HCT116 (cell line): ENCODE results near the gene RBBP8.

ENCODE experiments used
- EZH2 ChIP-seq: fragments of 200-600 bp; sonication (generic); IDR thresholded peaks from 2 replicates; pipeline ENCODE4 v1.6.1; 2017; ENCODE audit warnings: antibody characterized with exemption, mixed run types
- EZH2phosphoT487 ChIP-seq: fragments of 200-600 bp; IDR thresholded peaks from 2 replicates; pipeline ENCODE4 v1.6.1; 2018; ENCODE audit warnings: antibody characterized with exemption, borderline replicate concordance
- FOSL1 ChIP-seq: IDR thresholded peaks from 2 replicates; pipeline ENCODE4 v1.6.1; 2012; ENCODE audit warnings: low read depth
- POLR2A ChIP-seq: IDR thresholded peaks from 2 replicates; pipeline ENCODE4 v1.7.0; 2011; ENCODE audit warnings: borderline replicate concordance; ENCODE audit not compliant: insufficient read depth, insufficient read length; ENCODE audit errors: extremely low read depth
- POLR2AphosphoS5 ChIP-seq: IDR thresholded peaks from 2 replicates; pipeline ENCODE4 v1.6.1; 2011; ENCODE audit warnings: mild to moderate bottlenecking, low read depth, low read length, moderate library complexity
- SIN3A ChIP-seq: IDR thresholded peaks from 2 replicates; pipeline ENCODE4 v1.6.1; 2012; ENCODE audit warnings: low read depth
- SP1 ChIP-seq: IDR thresholded peaks from 2 replicates; pipeline ENCODE4 v1.6.1; 2012; ENCODE audit warnings: low read depth
- YY1 ChIP-seq: IDR thresholded peaks from 2 replicates; pipeline ENCODE4 v1.6.1; 2011; ENCODE audit warnings: low read length, low read depth, moderate library complexity, mild to moderate bottlenecking; ENCODE audit not compliant: insufficient replicate concordance; ENCODE audit errors: extremely low read depth
- TF ChIP-seq, protein P1 (sequence below): IDR thresholded peaks from 2 replicates; pipeline ENCODE4 v1.6.1; 2011; ENCODE audit warnings: mild to moderate bottlenecking, low read length, moderate library complexity; ENCODE audit not compliant: insufficient replicate concordance; ENCODE audit errors: extremely low read depth
- TF ChIP-seq, protein P2 (sequence below), 3 experiments: fragments of 200-600 bp in 1 of 3; sonication (generic) in 1 of 3; IDR thresholded peaks in 2 of 3; conservative IDR thresholded peaks in 1 of 3; 2 replicates each; pipeline ENCODE4 v1.5.1; 2012 to 2017; ENCODE audit warnings: low read depth in 2 of 3, low read length in 2 of 3, antibody characterized with exemption in 1 of 3, borderline replicate concordance in 1 of 3, control low read depth in 1 of 3, mild to moderate bottlenecking in 1 of 3, mixed read lengths in 1 of 3, mixed run types in 1 of 3, moderate library complexity in 1 of 3; ENCODE audit not compliant: insufficient read depth in 1 of 3
- TF ChIP-seq, protein P3 (sequence below): IDR thresholded peaks from 2 replicates; pipeline ENCODE4 v1.6.1; 2012; ENCODE audit warnings: low read depth
- TF ChIP-seq, protein P4 (sequence below): IDR thresholded peaks from 2 replicates; pipeline ENCODE4 v1.6.1; 2012

DNA sequence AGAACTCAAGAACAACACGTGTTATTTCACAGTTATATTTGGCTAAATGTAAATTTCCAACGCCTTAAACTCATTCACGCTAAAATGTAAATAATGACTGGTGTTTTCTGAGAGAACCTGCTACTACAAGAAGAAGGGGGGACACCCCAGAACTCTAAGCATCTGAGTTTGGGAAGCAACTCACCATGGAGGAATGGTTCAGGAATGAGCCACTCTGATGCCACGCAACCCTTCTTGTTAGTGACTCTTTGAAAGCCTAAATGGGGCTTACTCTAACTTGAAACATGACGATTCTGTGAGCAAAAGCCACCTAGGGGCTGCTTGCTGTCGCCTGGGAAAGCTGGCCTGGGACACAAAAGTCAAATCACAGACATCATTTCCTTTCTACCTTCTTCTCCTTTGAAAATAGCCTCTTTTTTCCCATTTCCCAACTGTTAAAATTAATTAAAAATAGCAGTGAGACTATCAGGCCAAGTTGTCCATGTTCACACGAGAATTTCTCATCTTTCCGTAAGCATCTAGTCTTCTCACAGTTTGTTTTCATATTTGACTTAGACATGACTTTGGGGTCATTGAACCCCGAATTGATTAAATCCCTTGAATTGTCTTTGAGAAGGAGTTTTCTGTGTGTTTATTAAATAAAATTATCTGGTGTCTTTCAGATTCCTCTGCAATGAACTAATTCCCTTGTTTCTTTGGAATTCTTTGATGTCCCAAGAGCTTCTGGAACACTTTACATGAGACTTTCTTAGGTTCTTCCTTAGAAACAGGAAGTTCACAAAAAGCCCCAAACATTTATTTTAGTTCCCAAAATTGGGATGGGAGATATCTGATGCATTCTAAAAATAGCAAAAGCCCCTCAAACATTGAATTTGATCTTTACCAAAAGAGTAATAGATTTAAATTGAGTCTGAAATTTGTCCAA, 126.7 kb downstream of the RBBP8 start:
- TF ChIP-seq, protein P1, sequence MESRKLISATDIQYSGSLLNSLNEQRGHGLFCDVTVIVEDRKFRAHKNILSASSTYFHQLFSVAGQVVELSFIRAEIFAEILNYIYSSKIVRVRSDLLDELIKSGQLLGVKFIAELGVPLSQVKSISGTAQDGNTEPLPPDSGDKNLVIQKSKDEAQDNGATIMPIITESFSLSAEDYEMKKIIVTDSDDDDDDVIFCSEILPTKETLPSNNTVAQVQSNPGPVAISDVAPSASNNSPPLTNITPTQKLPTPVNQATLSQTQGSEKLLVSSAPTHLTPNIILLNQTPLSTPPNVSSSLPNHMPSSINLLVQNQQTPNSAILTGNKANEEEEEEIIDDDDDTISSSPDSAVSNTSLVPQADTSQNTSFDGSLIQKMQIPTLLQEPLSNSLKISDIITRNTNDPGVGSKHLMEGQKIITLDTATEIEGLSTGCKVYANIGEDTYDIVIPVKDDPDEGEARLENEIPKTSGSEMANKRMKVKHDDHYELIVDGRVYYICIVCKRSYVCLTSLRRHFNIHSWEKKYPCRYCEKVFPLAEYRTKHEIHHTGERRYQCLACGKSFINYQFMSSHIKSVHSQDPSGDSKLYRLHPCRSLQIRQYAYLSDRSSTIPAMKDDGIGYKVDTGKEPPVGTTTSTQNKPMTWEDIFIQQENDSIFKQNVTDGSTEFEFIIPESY = no peak
- TF ChIP-seq SP1 = no peak
- no peak for TF ChIP-seq POLR2AphosphoS5
- no peak for TF ChIP-seq POLR2A
- TF ChIP-seq, protein P2, sequence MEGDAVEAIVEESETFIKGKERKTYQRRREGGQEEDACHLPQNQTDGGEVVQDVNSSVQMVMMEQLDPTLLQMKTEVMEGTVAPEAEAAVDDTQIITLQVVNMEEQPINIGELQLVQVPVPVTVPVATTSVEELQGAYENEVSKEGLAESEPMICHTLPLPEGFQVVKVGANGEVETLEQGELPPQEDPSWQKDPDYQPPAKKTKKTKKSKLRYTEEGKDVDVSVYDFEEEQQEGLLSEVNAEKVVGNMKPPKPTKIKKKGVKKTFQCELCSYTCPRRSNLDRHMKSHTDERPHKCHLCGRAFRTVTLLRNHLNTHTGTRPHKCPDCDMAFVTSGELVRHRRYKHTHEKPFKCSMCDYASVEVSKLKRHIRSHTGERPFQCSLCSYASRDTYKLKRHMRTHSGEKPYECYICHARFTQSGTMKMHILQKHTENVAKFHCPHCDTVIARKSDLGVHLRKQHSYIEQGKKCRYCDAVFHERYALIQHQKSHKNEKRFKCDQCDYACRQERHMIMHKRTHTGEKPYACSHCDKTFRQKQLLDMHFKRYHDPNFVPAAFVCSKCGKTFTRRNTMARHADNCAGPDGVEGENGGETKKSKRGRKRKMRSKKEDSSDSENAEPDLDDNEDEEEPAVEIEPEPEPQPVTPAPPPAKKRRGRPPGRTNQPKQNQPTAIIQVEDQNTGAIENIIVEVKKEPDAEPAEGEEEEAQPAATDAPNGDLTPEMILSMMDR (IDR thresholded peaks at IDR 0.05 in 2 of 3, conservative IDR thresholded peaks at IDR 0.05 in 1 of 3; ENCODE audit: borderline replicate concordance in 1 of 3, insufficient read depth in 1 of 3, low read depth in 2 of 3, low read length in 2 of 3) = no peak
- TF ChIP-seq YY1 = no peak
- no peak for TF ChIP-seq FOSL1
- TF ChIP-seq, protein P3, sequence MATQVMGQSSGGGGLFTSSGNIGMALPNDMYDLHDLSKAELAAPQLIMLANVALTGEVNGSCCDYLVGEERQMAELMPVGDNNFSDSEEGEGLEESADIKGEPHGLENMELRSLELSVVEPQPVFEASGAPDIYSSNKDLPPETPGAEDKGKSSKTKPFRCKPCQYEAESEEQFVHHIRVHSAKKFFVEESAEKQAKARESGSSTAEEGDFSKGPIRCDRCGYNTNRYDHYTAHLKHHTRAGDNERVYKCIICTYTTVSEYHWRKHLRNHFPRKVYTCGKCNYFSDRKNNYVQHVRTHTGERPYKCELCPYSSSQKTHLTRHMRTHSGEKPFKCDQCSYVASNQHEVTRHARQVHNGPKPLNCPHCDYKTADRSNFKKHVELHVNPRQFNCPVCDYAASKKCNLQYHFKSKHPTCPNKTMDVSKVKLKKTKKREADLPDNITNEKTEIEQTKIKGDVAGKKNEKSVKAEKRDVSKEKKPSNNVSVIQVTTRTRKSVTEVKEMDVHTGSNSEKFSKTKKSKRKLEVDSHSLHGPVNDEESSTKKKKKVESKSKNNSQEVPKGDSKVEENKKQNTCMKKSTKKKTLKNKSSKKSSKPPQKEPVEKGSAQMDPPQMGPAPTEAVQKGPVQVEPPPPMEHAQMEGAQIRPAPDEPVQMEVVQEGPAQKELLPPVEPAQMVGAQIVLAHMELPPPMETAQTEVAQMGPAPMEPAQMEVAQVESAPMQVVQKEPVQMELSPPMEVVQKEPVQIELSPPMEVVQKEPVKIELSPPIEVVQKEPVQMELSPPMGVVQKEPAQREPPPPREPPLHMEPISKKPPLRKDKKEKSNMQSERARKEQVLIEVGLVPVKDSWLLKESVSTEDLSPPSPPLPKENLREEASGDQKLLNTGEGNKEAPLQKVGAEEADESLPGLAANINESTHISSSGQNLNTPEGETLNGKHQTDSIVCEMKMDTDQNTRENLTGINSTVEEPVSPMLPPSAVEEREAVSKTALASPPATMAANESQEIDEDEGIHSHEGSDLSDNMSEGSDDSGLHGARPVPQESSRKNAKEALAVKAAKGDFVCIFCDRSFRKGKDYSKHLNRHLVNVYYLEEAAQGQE = no peak
- no peak for TF ChIP-seq SIN3A
- no peak for TF ChIP-seq EZH2phosphoT487
- no peak for TF ChIP-seq EZH2
- TF ChIP-seq, protein P4, sequence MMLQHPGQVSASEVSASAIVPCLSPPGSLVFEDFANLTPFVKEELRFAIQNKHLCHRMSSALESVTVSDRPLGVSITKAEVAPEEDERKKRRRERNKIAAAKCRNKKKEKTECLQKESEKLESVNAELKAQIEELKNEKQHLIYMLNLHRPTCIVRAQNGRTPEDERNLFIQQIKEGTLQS = no peak
